NCI-H1105 treated with DMSO at 0.1 percent for 48 hours (cell line): ENCODE measurements around the gene PGAP2.
"Not testable (repeated sequence)": the region's sequence is repeated elsewhere in the genome, so short reads cannot be mapped to it uniquely, and the experiment has no call there.

Experiments
- DNase-seq: peaks from one replicate; lab custom pipeline; 2025; lab: John Stamatoyannopoulos, UW

The PGAP2 gene

DNA sequence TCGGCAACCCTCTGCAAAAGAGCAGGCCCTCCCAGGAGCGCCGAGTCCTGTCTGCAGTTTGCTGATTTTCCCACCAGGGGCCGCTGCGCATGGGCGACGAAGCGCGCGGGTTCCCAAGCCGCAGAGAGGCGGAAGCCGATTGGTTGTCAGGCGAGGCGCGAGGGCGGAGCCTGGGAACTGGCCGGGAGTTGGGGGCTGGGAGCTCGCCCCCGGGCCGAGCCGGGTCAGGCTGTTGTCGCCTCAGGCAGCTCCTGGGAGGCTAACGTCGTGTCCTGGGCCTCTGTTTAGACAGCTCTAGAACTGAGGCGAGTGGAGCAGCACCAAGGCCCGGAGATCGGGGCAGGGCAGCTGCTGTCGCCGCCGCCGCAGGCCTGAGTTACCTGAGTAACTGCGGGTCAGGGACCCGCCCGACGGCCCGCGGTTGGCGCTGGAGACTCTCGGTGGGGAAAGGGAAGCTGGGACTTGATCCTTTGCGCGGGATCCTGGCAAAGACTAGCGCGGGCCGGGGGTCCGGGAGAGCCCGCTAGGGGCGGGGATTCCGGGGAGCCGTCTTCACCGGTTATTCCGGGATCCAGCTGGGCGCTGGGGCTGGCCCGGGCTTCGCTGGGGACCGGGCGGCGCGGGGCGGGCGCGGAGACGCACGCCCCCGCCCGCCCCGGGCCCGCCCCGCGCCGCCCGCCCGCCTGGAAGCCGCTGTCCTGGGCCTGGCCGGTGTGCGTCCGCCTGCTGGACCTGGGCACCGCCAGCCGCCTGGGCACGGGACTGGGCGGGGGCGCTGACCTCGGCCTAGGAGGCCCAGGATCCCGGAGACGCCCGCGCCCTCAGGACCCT lies 46.8 kb downstream of the PGAP2 start, which contains the start of gene STIM1:
TSS of gene STIM1 (plus strand) at position 688 of the 831 bp plus-strand sequence. CDS start 607 bp downstream, outside the sequence.
- peak; percentile 91 for DNase-seq

DNA sequence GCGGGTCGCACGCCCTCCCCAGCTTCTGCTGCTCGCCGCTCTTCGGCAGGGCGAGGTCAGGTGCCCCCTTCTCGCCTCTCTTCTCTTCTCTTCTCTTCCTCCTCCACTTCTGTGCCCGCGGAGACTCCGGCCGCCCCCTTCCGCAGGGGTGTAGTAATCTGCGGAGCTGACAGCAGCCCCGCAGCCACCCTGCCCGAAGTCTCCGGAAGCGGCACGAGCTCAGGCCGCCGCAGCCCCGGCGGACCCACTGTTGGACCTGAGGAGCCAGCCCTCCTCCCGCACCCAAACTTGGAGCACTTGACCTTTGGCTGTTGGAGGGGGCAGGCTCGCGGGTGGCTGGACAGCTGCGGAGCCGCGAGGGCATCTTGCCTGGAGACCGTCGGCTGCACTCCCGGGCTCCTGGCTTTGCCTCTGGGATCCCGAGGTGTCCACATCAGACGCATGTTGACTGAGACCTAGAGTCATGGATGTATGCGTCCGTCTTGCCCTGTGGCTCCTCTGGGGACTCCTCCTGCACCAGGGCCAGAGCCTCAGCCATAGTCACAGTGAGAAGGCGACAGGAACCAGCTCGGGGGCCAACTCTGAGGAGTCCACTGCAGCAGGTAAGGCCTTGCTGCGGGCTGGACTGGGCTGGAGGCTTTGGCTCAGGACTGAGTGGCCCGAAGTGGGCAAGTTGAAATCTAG lies 47.6 kb downstream of the PGAP2 start:
- DNase-seq: no peak

- no peak for DNase-seq
These were observed 48.6 kb downstream of the PGAP2 start for GRCh38 chr11:3856856-3857553.

DNA sequence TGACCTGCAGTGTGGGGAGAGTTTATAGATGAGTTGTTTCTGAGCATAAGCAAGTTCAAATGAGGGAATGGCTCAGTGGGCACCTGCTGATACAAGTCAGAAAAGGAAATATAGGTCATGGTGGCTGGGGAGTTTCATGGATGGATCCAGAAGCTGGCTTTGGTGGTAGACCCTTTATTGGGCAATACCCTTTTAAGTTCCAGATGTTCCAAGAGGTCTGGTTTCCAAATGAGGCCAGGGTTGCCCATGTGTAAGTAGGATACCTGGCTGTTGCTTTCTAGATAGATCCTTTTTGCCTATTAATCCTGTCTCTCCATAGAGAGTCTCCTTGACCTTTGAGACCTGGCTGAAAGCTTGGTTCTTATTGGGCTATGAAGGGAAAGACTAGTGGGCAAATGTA lies 49.3 kb downstream of the PGAP2 start:
- DNase-seq: no peak

- no peak for DNase-seq
These were observed 51.1 kb downstream of the PGAP2 start for GRCh38 chr11:3859373-3859881.

GRCh38 chr11:3860375-3860774 lies 52.0 kb downstream of the PGAP2 start:
- no peak for DNase-seq

DNA sequence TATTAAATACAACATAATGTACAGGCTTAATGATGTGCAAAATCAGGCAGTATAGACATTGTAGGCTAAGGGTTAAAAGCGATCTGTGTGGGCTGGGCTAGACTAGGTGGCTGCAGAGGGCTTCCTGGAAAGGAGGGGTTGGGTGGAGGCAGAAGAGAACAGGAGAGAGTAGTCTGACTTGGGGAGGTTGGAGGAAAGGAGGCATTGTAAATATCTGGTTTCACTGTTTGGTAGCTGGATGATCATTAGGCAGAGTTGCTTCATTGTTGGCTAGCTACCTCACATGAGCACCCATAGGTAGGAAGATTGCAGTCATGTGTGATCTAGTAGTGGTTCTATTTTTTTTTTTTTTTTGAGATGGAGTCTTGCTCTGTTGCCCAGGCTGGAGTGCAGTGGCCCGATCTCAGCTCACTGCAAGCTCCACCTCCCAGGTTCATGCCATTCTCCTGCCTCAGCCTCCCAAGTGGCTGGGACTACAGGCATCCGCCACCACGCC lies 52.6 kb downstream of the PGAP2 start:
- DNase-seq: not testable (repeated sequence)

DNA sequence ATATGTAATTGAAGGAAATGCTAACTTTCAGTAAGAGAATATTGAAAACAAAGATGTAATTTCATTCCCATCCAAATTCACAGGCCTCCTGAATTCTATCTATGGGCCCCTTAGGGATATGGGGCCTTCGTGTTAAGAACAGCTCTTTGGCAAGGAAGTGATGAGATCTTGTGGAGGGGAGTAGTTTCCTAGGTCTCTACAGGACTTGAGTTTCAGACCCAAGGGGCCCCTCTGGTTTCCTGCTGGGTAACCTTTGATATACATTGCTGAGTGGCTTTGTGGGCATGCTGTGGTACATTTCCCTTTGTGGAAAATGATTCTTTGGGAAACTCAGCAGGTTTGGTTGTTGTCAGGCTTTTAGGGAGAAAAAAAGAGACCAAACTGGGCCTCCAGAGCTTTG lies 53.3 kb downstream of the PGAP2 start:
- no peak for DNase-seq

DNA sequence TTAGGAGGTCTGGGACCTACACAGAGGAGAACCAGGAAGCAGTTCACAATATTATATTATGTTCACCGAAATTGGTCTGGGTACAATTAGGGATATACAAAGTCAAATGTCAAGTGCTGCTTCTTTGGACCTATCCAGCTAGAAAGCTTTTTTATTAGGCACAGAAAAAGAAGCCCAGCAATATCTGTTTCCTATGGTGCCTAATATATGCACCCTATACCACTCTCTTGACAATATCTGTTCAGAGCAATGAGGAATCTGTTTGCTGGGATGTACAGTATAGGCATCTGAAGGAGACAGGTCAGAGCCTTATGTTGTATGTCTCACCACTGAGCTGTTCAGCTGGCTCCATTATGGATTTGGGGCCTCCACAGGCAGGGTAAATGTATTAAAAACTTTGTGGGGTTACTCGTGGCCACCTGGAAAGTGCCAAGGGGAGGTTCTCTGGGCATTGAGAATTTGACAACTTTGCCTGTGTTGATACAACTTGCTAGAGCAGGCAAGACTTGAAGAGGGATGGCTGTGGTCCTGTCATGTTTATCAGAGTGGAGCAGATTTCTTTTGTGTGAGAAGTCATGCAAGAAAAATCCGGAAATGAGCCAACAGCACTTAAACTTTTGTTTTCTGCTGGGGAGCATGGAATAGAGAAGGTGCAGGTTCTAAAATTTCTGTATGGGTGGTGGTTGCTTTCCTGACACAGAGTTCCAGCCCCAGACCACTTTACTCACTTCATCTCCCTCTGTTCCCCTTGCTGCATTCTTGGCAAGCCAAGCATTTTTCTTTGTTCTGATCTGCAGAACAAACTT lies 57.2 kb downstream of the PGAP2 start:
- no peak for DNase-seq

DNA sequence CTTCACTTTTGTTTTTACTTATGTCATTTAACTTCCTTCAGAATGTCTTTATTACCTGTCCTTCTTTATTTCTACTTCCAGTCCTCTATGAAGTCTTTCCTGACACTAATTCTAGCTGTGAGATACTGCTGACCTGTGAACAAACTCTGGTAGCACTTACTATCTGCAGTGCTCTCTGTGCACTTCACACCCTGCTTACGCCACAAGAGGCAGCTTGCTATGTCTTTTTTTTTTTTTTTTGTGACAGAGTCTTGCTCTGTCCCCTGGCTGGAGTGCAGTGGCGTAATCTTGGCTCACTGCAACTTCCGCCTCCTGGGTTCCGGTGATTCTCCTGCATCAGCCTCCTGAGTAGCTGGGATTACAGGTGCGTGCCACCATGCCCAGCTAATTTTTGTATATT lies 57.8 kb downstream of the PGAP2 start:
- DNase-seq: no peak

DNA sequence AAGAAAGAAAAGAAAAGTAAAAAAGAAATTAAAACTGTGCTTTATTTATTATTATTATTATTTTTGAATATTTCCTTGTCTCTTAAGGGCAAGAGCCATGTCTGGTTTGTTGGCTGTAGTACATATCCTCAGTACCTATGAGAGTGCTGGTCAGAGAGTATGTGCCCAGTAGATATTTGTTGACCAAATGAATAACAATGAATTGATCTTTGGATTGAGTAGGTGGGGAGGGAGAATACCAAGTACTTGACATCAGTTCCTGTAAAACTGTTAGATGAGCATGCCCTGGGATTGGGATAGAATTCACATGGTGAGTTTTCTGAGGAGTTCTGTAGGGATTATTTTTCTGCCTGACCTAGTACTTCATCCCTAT lies 58.5 kb downstream of the PGAP2 start:
- DNase-seq: no peak

- no peak for DNase-seq
These were observed 59.1 kb downstream of the PGAP2 start for GRCh38 chr11:3867209-3868091.

- DNase-seq: no peak
These were observed 65.5 kb downstream of the PGAP2 start for GRCh38 chr11:3873712-3874349.
